ENCODE measurements around the gene CCDC88C.
"Not testable (repeated sequence)": the region's sequence is repeated elsewhere in the genome, so short reads cannot be mapped to it uniquely, and the experiment has no call there.

The CCDC88C gene

DNA sequence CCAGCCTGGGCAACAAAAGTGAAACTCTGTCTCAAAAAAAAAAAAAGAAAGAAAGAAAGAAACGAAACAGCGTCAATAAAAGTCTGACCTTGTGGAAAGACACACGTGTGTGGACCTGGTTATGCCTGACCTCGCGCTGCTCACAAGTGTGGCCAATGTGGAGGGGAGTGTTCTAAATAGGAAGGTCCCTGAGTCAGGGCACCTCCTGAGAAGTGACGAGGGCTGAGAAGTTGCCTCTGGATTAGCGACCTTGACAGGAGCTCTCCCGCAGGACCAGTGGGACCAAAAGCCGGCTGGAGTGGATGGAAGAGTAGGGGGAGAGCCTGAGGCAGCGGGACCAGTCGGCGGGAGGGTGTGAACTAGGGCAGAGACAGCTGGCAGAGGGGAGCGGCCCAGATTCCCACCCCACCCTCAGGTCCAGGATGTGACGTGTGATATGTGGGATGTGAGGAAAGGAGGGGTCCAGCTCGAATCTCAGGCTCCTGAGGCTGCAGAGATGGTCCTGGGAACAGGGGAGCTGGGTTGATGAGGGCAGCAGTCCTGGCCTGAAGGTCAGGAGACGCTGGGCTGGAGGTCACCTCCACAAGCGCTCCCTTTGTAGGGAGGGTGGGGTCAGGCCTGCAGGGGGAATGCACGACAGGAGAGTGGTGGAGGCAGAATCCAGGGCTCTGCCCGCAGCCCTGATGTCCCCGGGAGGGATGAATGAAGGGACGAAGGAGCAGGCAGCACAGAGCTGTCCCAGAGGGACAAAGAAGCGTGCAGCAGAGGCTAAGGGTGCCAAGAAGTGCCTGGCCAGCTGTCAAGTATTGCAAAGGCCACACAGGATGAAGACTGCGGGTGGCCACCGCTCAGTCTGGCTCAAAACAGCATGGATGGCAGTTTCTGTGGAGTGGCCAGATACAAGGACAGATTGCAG lies 148.3 kb downstream of the CCDC88C start:
- H3K27me3 ChIP-seq (ENCODE audit: control insufficient read depth, insufficient read depth, low read length): peaks cover 18% of the 10 kb centered on the region
- H3K4me1 ChIP-seq (ENCODE audit: control insufficient read depth, low read depth, low read length): no peaks in the 10 kb centered on the region
- H3K27ac ChIP-seq (ENCODE audit: low read length): no peak overlapping the region
- H3K9me3 ChIP-seq (ENCODE audit: control insufficient read depth, low read depth, low read length): no peaks in the 10 kb centered on the region
- no peak overlapping the region for H3K4me3 ChIP-seq (ENCODE audit: low read length)
- H3K36me3 ChIP-seq (ENCODE audit: control insufficient read depth, low read depth, low read length): peaks cover 7% of the 10 kb centered on the region
- no peak overlapping the region for H3K9ac ChIP-seq (ENCODE audit: low read length)

DNA sequence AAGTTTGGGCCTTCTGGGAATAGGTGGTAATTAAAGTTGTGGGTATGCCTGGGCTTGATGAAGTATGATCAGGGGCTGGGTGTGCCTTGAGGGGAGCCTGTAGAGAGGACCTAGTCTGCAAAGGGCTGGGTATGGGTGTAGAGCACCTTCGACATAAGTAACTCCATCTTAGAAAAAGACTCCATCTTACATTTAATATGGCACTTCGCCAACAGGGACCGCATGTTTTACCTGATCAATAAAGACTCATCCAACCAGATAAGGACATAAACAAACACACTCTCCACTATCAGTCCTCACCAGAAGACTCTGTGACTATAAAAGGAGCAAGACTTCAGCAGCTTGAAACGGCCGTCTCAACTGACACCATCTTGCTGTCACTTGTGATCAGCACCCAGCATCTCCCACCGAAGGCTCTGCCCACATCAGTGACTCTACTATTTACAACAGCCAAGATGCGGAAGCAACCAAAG lies 149.6 kb downstream of the CCDC88C start:
- H3K27ac ChIP-seq (ENCODE audit: low read length): no peak overlapping the region
- peaks cover 4% of the 10 kb centered on the region for H3K36me3 ChIP-seq (ENCODE audit: control insufficient read depth, low read depth, low read length)

DNA sequence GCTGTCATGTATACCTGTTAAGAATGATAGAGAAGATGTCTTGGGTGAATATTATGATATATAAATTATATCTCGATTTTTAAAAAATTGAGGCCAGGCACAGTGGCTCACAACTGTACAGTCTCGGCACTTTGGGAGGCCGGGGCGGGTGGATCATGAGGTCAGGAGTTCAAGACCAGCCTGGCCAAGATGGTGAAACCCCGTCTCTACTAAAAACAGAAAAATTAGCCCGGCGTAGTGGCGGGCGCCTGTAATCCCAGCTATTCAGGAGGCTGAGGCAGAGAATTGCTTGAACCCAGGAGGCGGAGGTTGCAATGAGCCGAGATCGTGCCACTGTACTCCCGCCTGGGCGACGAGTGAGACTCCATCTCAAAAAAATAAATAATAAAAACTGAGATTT lies 151.3 kb downstream of the CCDC88C start:
- not testable (repeated sequence) for H3K27ac ChIP-seq (ENCODE audit: low read length); H3K9me3 ChIP-seq (ENCODE audit: control insufficient read depth, low read depth, low read length); H3K36me3 ChIP-seq (ENCODE audit: control insufficient read depth, low read depth, low read length); H3K9ac ChIP-seq (ENCODE audit: low read length); H3K4me3 ChIP-seq (ENCODE audit: low read length); H3K4me1 ChIP-seq (ENCODE audit: control insufficient read depth, low read depth, low read length)
- peaks cover 32% of the 10 kb centered on the region for H3K27me3 ChIP-seq (ENCODE audit: control insufficient read depth, insufficient read depth, low read length)

More for the DNA sequence above, 149.6 kb downstream of the CCDC88C start:
- Histone ChIP-seq H3K27me3 (ENCODE audit: control insufficient read depth, insufficient read depth, low read length) (peaks cover 31% of the 10 kb centered on the region), H3K9me3 (ENCODE audit: control insufficient read depth, low read depth, low read length) (no peaks in the 10 kb centered on the region), H3K4me3 (ENCODE audit: low read length) (no peak overlapping the region), H3K9ac (ENCODE audit: low read length) (no peak overlapping the region), H3K4me1 (ENCODE audit: control insufficient read depth, low read depth, low read length) (no peaks in the 10 kb centered on the region)

DNA sequence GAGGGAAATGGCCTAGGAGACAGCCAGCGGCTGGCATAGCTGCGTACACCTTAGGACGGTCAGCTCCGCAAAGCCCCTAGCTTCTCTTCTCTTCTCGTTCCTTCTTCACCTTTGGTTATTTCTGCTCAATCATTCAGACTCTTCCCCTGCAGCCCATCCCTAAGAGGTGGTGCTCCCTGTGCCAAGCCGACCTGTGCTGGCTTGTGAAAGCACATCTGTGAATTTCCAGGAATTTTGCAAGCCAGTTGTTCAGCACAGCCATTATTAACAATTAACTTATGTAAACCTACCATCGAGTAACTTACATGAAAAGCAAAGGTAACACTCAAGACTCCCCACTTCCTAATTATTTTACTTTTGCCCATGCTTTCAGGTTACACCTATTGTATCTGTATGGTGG lies 152.2 kb downstream of the CCDC88C start:
- Histone ChIP-seq H3K4me3 (ENCODE audit: low read length) (no peak overlapping the region), H3K4me1 (ENCODE audit: control insufficient read depth, low read depth, low read length) (no peaks in the 10 kb centered on the region), H3K9ac (ENCODE audit: low read length) (no peak overlapping the region), H3K27me3 (ENCODE audit: control insufficient read depth, insufficient read depth, low read length) (peaks cover 32% of the 10 kb centered on the region), H3K27ac (ENCODE audit: low read length) (no peak overlapping the region), H3K36me3 (ENCODE audit: control insufficient read depth, low read depth, low read length) (no peaks in the 10 kb centered on the region), H3K9me3 (ENCODE audit: control insufficient read depth, low read depth, low read length) (no peaks in the 10 kb centered on the region)

DNA sequence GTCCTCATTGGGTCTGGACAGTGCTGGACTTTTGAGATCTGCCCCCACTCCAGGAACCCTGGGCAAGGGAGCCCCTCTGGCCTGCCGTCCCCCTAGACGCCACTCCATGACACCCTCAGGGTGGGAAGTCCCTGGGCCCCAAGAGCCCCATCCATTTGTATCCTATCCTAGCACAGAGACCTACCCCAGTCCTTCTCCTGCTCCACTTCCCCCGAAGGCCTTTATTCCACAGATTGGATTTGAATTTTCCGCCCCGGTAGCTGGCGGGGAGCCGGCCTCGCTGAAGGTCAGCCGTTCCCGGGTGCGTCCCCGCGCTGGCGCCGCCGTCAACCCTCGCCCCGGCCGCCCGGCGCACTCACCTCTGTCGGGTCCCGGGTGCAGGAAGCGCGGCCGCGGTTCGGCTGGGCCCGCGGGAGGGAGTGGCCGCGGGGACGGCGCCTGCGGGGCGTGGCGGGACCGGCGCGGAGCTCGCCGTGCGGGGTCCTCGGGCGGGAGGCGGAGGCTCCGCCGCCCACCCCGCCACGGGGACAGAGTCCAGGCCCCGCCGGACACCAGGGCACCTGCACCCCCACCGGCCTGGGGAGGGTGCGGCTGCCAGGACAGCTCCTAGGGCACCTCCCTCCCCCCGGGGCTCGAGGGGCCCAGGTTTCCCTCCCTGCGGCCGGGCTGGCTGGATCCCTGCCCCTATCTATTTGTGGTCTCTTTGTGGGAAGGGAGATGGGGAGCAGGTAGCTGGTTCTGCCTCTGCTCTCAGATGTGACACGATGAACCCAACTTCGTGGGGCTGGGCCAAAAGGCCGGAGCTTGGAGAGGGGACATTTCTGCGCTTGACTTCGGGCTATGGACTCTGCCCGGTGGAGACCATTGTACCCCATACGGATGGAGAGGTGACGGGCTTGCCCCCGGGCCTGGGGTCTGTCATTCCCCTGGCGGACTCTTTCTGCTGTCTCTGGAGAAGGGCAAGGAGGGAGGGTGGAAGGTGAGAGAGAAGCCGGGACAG lies 153.2 kb downstream of the CCDC88C start:
- no peak overlapping the region for H3K27ac ChIP-seq (ENCODE audit: low read length)
- no peak overlapping the region for H3K9ac ChIP-seq (ENCODE audit: low read length)
- H3K4me1 ChIP-seq (ENCODE audit: control insufficient read depth, low read depth, low read length): no peaks in the 10 kb centered on the region
- no peaks in the 10 kb centered on the region for H3K36me3 ChIP-seq (ENCODE audit: control insufficient read depth, low read depth, low read length)
- peaks cover 32% of the 10 kb centered on the region for H3K27me3 ChIP-seq (ENCODE audit: control insufficient read depth, insufficient read depth, low read length)
- peak overlapping the region; percentile 43 for H3K4me3 ChIP-seq (ENCODE audit: low read length)
- H3K9me3 ChIP-seq (ENCODE audit: control insufficient read depth, low read depth, low read length): no peaks in the 10 kb centered on the region

DNA sequence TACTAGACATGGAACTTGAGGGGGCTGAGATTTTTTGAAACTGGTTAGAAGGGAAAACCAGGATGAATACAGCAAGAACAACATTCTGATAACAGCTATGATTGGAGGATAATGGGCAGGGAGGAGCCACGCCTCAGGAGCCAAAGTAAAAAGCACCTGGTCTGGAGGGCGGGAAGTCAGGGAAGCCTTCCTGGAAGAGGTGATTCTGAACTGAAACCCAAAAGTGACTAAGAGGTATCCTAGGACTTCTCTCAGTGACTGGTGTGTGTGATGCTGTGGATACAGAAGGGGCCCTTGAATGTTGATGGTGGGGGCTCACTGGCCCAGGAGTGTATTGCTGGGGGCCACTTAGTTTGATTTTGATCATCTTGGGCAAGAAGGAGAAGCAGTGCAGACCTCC lies 154.3 kb downstream of the CCDC88C start:
- Histone ChIP-seq H3K9me3 (ENCODE audit: control insufficient read depth, low read depth, low read length) (no peaks in the 10 kb centered on the region), H3K27ac (ENCODE audit: low read length) (no peak overlapping the region), H3K27me3 (ENCODE audit: control insufficient read depth, insufficient read depth, low read length) (peaks cover 32% of the 10 kb centered on the region), H3K4me3 (ENCODE audit: low read length) (no peak overlapping the region), H3K9ac (ENCODE audit: low read length) (no peak overlapping the region), H3K36me3 (ENCODE audit: control insufficient read depth, low read depth, low read length) (no peaks in the 10 kb centered on the region), H3K4me1 (ENCODE audit: control insufficient read depth, low read depth, low read length) (no peaks in the 10 kb centered on the region)

DNA sequence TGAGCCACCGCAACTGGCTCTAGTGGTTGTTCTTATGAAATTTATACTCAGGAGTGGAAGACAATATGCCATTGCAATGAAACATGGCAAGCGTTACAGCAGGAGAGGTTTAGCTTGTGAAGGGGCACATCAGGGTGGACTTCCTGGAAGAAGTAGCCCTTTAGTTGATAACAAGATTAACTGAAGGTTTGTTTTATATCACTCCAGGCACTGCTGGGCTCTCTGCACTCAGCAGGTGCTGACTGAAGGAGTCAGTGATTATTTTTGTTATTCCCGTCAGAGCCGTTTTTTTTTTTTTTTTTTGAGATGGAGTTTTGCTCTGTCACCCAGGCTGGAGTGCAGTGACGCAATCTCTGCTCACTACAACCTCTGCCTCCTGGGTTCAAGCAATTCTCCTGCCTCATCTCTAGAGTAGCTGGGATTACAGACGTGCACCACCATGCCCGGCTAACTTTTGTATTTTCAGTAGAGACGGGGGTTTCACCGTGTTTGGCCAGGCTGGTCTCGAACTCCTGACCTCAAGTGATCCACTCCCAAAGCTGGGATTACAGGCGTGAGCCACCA lies 155.6 kb downstream of the CCDC88C start:
- Histone ChIP-seq H3K4me1 (ENCODE audit: control insufficient read depth, low read depth, low read length) (peaks cover 2% of the 10 kb centered on the region), H3K36me3 (ENCODE audit: control insufficient read depth, low read depth, low read length) (no peaks in the 10 kb centered on the region), H3K9me3 (ENCODE audit: control insufficient read depth, low read depth, low read length) (no peaks in the 10 kb centered on the region), H3K27ac (ENCODE audit: low read length) (no peak overlapping the region), H3K4me3 (ENCODE audit: low read length) (no peak overlapping the region), H3K9ac (ENCODE audit: low read length) (no peak overlapping the region), H3K27me3 (ENCODE audit: control insufficient read depth, insufficient read depth, low read length) (peaks cover 32% of the 10 kb centered on the region)

DNA sequence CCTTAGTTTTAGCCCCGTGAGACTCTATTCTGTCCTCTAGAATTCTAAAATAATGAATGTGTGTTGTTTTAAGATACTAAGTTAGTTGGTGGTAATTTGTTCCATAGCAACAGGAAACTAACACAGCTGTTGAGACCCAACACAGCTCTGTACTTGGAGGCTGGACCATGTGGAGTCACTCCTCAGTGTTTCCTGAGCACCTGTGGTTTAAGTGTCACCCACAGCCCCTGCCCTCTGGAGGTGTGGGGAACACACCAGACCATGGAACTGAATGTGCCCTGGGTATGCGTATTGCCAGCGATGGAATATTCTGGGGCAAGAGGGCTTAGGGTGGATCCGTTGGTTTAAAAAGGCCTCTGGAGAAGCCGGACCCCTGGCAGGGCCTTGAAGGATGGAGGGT lies 156.5 kb downstream of the CCDC88C start:
- Histone ChIP-seq H3K9me3 (ENCODE audit: control insufficient read depth, low read depth, low read length) (no peaks in the 10 kb centered on the region), H3K27me3 (ENCODE audit: control insufficient read depth, insufficient read depth, low read length) (peaks cover 32% of the 10 kb centered on the region)

DNA sequence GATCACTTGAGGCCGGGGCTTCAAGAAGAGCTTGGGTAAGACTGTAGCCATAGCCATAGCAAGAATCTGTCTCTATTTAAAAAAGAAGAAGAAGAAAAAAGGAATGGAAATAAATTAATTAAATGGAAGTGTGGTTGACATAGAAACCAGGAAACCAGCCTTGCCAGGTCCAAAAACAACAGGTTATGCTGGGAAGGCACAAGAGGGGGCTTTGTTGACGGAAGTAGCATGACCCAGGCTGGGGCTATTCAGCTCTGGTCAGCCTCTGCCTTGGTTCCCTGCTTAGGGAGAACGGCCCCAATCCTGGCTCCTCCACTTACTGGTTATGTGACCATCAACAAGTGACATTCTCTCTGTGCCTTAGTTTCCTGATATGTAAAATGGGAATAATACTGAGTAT lies 158.7 kb downstream of the CCDC88C start:
- no peaks in the 10 kb centered on the region for H3K36me3 ChIP-seq (ENCODE audit: control insufficient read depth, low read depth, low read length)
- H3K9me3 ChIP-seq (ENCODE audit: control insufficient read depth, low read depth, low read length): no peaks in the 10 kb centered on the region
- H3K27ac ChIP-seq (ENCODE audit: low read length): no peak overlapping the region
- no peak overlapping the region for H3K9ac ChIP-seq (ENCODE audit: low read length)
- peaks cover 5% of the 10 kb centered on the region for H3K4me1 ChIP-seq (ENCODE audit: control insufficient read depth, low read depth, low read length)
- H3K27me3 ChIP-seq (ENCODE audit: control insufficient read depth, insufficient read depth, low read length): peaks cover 20% of the 10 kb centered on the region
- H3K4me3 ChIP-seq (ENCODE audit: low read length): no peak overlapping the region

More for the DNA sequence above, 156.5 kb downstream of the CCDC88C start:
- Histone ChIP-seq H3K4me1 (ENCODE audit: control insufficient read depth, low read depth, low read length) (peaks cover 5% of the 10 kb centered on the region), H3K4me3 (ENCODE audit: low read length) (no peak overlapping the region), H3K9ac (ENCODE audit: low read length) (no peak overlapping the region), H3K27ac (ENCODE audit: low read length) (no peak overlapping the region), H3K36me3 (ENCODE audit: control insufficient read depth, low read depth, low read length) (no peaks in the 10 kb centered on the region)

DNA sequence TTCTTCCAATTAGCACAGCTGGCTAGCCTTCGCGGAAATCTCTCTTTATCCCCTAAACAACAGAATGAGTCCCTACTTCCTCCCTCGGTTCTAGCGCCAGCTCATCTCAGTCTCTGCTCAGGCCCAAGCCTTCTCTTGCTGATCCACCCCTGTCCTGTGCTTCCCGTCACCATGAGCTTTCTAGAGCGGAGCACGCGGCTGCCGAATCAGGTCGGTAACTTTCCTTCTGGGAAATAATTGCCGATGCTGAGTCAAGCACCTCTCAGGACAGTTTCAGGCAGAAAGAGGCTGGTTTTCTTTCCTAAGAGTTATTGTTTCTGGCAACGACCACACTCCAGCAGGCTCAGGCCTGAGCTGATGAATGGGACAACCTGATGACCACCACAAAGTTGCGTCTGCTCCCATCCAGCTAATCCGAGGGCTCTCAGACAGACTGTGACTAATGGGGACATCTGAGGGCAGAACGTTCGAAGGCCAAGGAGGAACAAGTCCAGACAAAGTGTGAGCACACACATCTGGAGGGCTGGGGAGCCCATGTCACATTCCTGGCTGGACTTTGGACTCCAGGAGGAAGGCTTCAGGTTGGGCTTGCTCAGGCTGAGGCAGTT lies 159.5 kb downstream of the CCDC88C start:
- H3K9me3 ChIP-seq (ENCODE audit: control insufficient read depth, low read depth, low read length): no peaks in the 10 kb centered on the region
- H3K4me1 ChIP-seq (ENCODE audit: control insufficient read depth, low read depth, low read length): peaks cover 5% of the 10 kb centered on the region
- H3K27ac ChIP-seq (ENCODE audit: low read length): no peak overlapping the region
- no peak overlapping the region for H3K9ac ChIP-seq (ENCODE audit: low read length)
- H3K27me3 ChIP-seq (ENCODE audit: control insufficient read depth, insufficient read depth, low read length): peaks cover 15% of the 10 kb centered on the region
- no peak overlapping the region for H3K4me3 ChIP-seq (ENCODE audit: low read length)
- no peaks in the 10 kb centered on the region for H3K36me3 ChIP-seq (ENCODE audit: control insufficient read depth, low read depth, low read length)

All from iPS-18a (cell line).